ENCODE results near the gene IL33.

GRCh38 chr9:6237267-6237666 lies 21.7 kb downstream of the IL33 start:
- TF ChIP-seq CTCF (IDR thresholded peaks at IDR 0.05) (no peak), POLR2A (IDR thresholded peaks at IDR 0.05) (no peak)

Measured in uterus (tissue), 2 donors.